OCI-LY3 (cell line): ENCODE results near the gene BLCAP.
"Not testable (repeated sequence)": the region's sequence is repeated elsewhere in the genome, so short reads cannot be mapped to it uniquely, and the experiment has no call there.

Experiments used
- H2AFZ ChIP-seq: fragments of 200-600, 300-600 bp; shearing (Covaris generic); 2 replicates; pipeline ENCODE4 v1.6.0; 2014; ENCODE audit warnings: antibody characterized with exemption, low read depth, low read length
- H3K27ac ChIP-seq: fragments of 200-600, 300-600 bp; sonication (generic); 2 replicates; pipeline ENCODE4 v1.5.1; 2014; ENCODE audit warnings: mild to moderate bottlenecking, low read length, moderate library complexity, mixed read lengths
- H3K27me3 ChIP-seq: fragments of 200-600, 300-600 bp; sonication (generic); 2 replicates; pipeline ENCODE4 v1.6.1; 2014; ENCODE audit warnings: low read depth, low read length, mixed read lengths
- H3K36me3 ChIP-seq: fragments of 200-600, 300-600 bp; sonication (generic); replicated peaks from 2 replicates; pipeline ENCODE3; 2014; ENCODE audit warnings: low read depth, low read length, mixed read lengths
- H3K4me1 ChIP-seq: fragments of 300-600, 200-600 bp; sonication (generic); 2 replicates; pipeline ENCODE4 v1.6.1; 2014; ENCODE audit warnings: low read length, mixed read lengths
- H3K4me2 ChIP-seq: fragments of 200-600, 300-600 bp; sonication (generic); 2 replicates; pipeline ENCODE4 v1.6.1; 2014; ENCODE audit warnings: low read length, mixed read lengths
- H3K4me3 ChIP-seq: fragments of 300-600, 200-600 bp; sonication (generic); 2 replicates; pipeline ENCODE4 v1.5.1; 2014; ENCODE audit warnings: antibody characterized with exemption, mild to moderate bottlenecking, low read length, moderate library complexity
- H3K79me2 ChIP-seq: fragments of 300-600, 200-600 bp; shearing (Covaris generic); 2 replicates; pipeline ENCODE4 v1.6.1; 2014; ENCODE audit warnings: mild to moderate bottlenecking, low read length, mixed read lengths
- H3K9ac ChIP-seq: fragments of 300-600, 200-600 bp; shearing (Covaris generic); 2 replicates; pipeline ENCODE4 v1.6.0; 2014; ENCODE audit warnings: mild to moderate bottlenecking, low read length, moderate library complexity
- H3K9me3 ChIP-seq: fragments of 200-600, 300-600 bp; shearing (Covaris generic); 2 replicates; pipeline ENCODE4 v1.6.1; 2014; ENCODE audit warnings: low read length, mixed read lengths; ENCODE audit not compliant: insufficient read depth
- H4K20me1 ChIP-seq: fragments of 200-600, 300-600 bp; sonication (generic); 2 replicates; pipeline ENCODE4 v1.6.1; 2016; ENCODE audit warnings: low read length, mixed read lengths; ENCODE audit not compliant: insufficient read depth
- CTCF ChIP-seq: fragments of 200-600, 300-600 bp; sonication (generic); IDR thresholded peaks from 2 replicates; pipeline ENCODE4 v1.5.1; 2014; ENCODE audit warnings: antibody characterized with exemption, low read length, low read depth
- EZH2phosphoT487 ChIP-seq: fragments of 200-600 bp; shearing (Covaris generic); IDR thresholded peaks from 2 replicates; pipeline ENCODE4 v1.6.1; 2018; ENCODE audit warnings: antibody characterized with exemption, mixed run types, low read depth

Gene BLCAP

GRCh38 chr20:37477041-37477440, 50.6 kb downstream of the BLCAP start:
- Histone ChIP-seq H3K9me3 (no peaks in the 10 kb centered on the region), H3K4me2 (no peak overlapping the region), H3K4me1 (no peaks in the 10 kb centered on the region), H3K36me3 (no peaks in the 10 kb centered on the region), H2AFZ (no peak overlapping the region), H3K27ac (no peak overlapping the region), H4K20me1 (no peaks in the 10 kb centered on the region), H3K27me3 (peaks cover 75% of the 10 kb centered on the region), H3K79me2 (no peaks in the 10 kb centered on the region), H3K4me3 (no peak overlapping the region), H3K9ac (no peak overlapping the region)
- TF ChIP-seq CTCF = no peak
- no peak for TF ChIP-seq EZH2phosphoT487

- Histone ChIP-seq H3K4me2 (no peak overlapping the region), H3K36me3 (no peaks in the 10 kb centered on the region), H3K27me3 (peaks cover 62% of the 10 kb centered on the region), H3K27ac (no peak overlapping the region), H3K79me2 (no peaks in the 10 kb centered on the region), H3K9me3 (no peaks in the 10 kb centered on the region), H2AFZ (no peak overlapping the region), H3K9ac (no peak overlapping the region), H3K4me1 (no peaks in the 10 kb centered on the region), H4K20me1 (no peaks in the 10 kb centered on the region), H3K4me3 (no peak overlapping the region)
- TF ChIP-seq CTCF (no peak), EZH2phosphoT487 (no peak)
Measured at GRCh38 chr20:37475252-37475651, 52.4 kb downstream of the BLCAP start.

- Histone ChIP-seq H3K36me3 (no peaks in the 10 kb centered on the region), H4K20me1 (no peaks in the 10 kb centered on the region), H3K27ac (no peak overlapping the region), H3K9me3 (no peaks in the 10 kb centered on the region), H3K9ac (no peak overlapping the region), H3K4me3 (no peak overlapping the region), H3K4me2 (no peak overlapping the region), H3K27me3 (peaks cover 59% of the 10 kb centered on the region), H3K4me1 (no peaks in the 10 kb centered on the region), H3K79me2 (no peaks in the 10 kb centered on the region), H2AFZ (no peak overlapping the region)
- TF ChIP-seq CTCF (no peak), EZH2phosphoT487 (no peak)
Measured at GRCh38 chr20:37474386-37474785, 53.3 kb downstream of the BLCAP start.

- Histone ChIP-seq H3K36me3 (no peaks in the 10 kb centered on the region), H3K4me3 (no peak overlapping the region), H3K79me2 (no peaks in the 10 kb centered on the region), H4K20me1 (no peaks in the 10 kb centered on the region), H3K27ac (no peak overlapping the region), H3K4me2 (no peak overlapping the region), H3K9me3 (no peaks in the 10 kb centered on the region), H3K4me1 (no peaks in the 10 kb centered on the region), H3K27me3 (peaks cover 49% of the 10 kb centered on the region), H3K9ac (no peak overlapping the region), H2AFZ (no peak overlapping the region)
- TF ChIP-seq CTCF (no peak), EZH2phosphoT487 (no peak)
Measured at GRCh38 chr20:37473249-37474000, 54.3 kb downstream of the BLCAP start.

GRCh38 chr20:37472435-37472834, 55.2 kb downstream of the BLCAP start:
- H3K9ac ChIP-seq, H2AFZ ChIP-seq, H3K79me2 ChIP-seq, H3K9me3 ChIP-seq, H4K20me1 ChIP-seq, H3K4me1 ChIP-seq, H3K27ac ChIP-seq, H3K4me3 ChIP-seq, H3K36me3 ChIP-seq, H3K4me2 ChIP-seq: not testable (repeated sequence)
- peaks cover 42% of the 10 kb centered on the region for H3K27me3 ChIP-seq
